Keratinocyte (primary cell): ENCODE data around the gene ADAM22.

Experiments
- EZH2 ChIP-seq: IDR thresholded peaks from one replicate; pipeline ENCODE4 v1.6.1; 2012; ENCODE audit warnings: inconsistent platforms, mild to moderate bottlenecking, low read length, moderate library complexity
- TF ChIP-seq, protein P1 (sequence below), 3 experiments: IDR thresholded peaks in 1 of 3; conservative IDR thresholded peaks in 1 of 3; optimal IDR thresholded peaks in 1 of 3; 2 replicates in 2 of 3; 3 replicates in 1 of 3; pipeline versions ENCODE3 to v1.5.1; 2011; ENCODE audit warnings: low read length in 3 of 3, mild to moderate bottlenecking in 3 of 3, moderate library complexity in 2 of 3, control low read depth in 1 of 3, inconsistent platforms in 1 of 3; ENCODE audit not compliant: insufficient read depth in 2 of 3; ENCODE audit errors: extremely low read depth in 1 of 3

DNA sequence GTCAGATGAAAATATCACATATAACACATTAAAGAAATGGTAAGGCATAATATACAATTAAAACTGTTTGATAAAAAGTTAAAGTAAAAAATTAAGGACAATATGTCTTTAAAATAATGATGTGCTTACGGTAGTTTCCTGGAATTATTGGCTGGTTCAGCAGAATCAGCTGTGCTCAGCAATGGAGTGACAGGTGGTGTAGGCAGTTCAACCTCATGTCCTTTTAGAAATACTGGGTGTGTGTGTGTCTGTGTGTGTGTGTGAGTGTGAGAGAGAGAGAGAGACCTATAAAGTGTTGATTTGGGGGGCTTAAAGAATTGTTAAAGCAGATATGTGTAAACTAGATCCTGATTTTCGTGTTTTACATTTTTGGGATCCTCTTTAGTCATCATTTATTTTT, 141.2 kb downstream of the ADAM22 start:
- TF ChIP-seq, protein P1, sequence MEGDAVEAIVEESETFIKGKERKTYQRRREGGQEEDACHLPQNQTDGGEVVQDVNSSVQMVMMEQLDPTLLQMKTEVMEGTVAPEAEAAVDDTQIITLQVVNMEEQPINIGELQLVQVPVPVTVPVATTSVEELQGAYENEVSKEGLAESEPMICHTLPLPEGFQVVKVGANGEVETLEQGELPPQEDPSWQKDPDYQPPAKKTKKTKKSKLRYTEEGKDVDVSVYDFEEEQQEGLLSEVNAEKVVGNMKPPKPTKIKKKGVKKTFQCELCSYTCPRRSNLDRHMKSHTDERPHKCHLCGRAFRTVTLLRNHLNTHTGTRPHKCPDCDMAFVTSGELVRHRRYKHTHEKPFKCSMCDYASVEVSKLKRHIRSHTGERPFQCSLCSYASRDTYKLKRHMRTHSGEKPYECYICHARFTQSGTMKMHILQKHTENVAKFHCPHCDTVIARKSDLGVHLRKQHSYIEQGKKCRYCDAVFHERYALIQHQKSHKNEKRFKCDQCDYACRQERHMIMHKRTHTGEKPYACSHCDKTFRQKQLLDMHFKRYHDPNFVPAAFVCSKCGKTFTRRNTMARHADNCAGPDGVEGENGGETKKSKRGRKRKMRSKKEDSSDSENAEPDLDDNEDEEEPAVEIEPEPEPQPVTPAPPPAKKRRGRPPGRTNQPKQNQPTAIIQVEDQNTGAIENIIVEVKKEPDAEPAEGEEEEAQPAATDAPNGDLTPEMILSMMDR (optimal IDR thresholded peaks at IDR 0.05 in 1 of 3, IDR thresholded peaks at IDR 0.05 in 1 of 3, conservative IDR thresholded peaks at IDR 0.05 in 1 of 3; ENCODE audit: extremely low read depth in 1 of 3, insufficient read depth in 2 of 3, low read length in 3 of 3): no peak
- no peak for TF ChIP-seq EZH2
